SIG-M5 treated with dmso at 0.1 percent for 504 hours (cell line): ENCODE data around the gene CSPG4.
"Not testable (repeated sequence)": the region's sequence is repeated elsewhere in the genome, so short reads cannot be mapped to it uniquely, and the experiment has no call there.

ENCODE experiments used
- DNase-seq: peaks from one replicate; lab custom pipeline; 2025; ENCODE audit not compliant: unreplicated experiment; lab: John Stamatoyannopoulos, UW

CSPG4 gene

GRCh38 chr15:75633922-75634321 lies 78.7 kb downstream of the CSPG4 start:
- not testable (repeated sequence) for DNase-seq

GRCh38 chr15:75631935-75632334 lies 80.7 kb downstream of the CSPG4 start:
- no peak for DNase-seq

DNA sequence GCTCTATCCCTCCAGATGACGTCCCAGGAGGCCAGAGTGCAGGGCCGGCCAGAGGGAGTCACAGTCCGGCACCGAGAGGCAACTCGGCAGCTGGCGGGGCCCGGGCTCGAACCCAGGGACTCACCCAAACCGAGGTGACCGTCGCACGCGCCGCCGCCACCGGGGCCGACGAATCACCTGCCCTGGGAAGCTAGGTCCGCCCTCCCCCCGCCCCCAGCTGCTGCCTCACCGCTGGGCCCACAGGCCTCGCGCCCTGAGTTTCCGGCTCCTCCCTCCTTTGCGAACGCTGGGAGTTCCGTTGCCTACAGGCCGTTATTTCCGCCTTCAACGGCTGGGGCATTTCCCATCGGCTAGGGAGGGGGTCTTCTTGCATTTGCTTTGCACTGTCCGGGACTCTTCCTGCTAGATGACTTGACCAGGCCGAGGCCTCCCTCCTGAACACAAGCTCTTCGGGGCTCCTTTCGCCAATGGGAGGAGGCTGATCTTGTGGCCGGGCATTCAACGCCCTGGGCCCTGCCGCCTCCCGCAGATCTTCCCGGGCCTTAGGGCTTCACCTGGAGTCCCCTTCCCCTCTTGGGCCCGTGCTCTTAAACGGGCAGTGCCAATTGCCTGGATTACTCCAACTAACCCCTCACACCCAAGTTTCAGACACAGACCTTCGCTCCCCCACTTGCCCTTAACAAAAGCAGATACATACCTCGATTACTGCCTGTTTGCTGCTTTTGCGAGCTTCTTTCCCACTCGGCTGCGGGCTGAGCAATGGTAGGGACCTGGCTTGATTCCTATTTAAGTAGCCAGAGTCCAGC lies 86.9 kb downstream of the CSPG4 start, which contains the start of gene SNUPN:
SNUPN (minus strand) TSS at position 184 of the 806 bp plus-strand sequence. CDS start 4,674 bp downstream, outside the sequence.
- peak; percentile 91 for DNase-seq
